ENCODE data around the gene SLC44A4. TPM values are rescaled to one million over a fixed set of nuclear protein-coding genes. Genes with fewer than 3 reads are reported as not detected.

The SLC44A4 gene
- total and polyA plus RNA-seq, 9 of the 15 experiments (the other 6 are each of a cell fraction or from before 2014, with no cell fraction given) = 7.9 to 18.6 (median 11.2) TPM

DNA sequence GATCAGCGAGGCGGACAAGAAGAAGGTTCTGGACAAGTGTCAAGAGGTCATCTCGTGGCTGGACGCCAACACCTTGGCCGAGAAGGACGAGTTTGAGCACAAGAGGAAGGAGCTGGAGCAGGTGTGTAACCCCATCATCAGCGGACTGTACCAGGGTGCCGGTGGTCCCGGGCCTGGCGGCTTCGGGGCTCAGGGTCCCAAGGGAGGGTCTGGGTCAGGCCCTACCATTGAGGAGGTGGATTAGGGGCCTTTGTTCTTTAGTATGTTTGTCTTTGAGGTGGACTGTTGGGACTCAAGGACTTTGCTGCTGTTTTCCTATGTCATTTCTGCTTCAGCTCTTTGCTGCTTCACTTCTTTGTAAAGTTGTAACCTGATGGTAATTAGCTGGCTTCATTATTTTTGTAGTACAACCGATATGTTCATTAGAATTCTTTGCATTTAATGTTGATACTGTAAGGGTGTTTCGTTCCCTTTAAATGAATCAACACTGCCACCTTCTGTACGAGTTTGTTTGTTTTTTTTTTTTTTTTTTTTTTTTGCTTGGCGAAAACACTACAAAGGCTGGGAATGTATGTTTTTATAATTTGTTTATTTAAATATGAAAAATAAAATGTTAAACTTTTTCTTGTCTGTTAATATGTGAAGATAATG is 49.0 kb downstream of the SLC44A4 start (continued):
- TF ChIP-seq, protein P1, sequence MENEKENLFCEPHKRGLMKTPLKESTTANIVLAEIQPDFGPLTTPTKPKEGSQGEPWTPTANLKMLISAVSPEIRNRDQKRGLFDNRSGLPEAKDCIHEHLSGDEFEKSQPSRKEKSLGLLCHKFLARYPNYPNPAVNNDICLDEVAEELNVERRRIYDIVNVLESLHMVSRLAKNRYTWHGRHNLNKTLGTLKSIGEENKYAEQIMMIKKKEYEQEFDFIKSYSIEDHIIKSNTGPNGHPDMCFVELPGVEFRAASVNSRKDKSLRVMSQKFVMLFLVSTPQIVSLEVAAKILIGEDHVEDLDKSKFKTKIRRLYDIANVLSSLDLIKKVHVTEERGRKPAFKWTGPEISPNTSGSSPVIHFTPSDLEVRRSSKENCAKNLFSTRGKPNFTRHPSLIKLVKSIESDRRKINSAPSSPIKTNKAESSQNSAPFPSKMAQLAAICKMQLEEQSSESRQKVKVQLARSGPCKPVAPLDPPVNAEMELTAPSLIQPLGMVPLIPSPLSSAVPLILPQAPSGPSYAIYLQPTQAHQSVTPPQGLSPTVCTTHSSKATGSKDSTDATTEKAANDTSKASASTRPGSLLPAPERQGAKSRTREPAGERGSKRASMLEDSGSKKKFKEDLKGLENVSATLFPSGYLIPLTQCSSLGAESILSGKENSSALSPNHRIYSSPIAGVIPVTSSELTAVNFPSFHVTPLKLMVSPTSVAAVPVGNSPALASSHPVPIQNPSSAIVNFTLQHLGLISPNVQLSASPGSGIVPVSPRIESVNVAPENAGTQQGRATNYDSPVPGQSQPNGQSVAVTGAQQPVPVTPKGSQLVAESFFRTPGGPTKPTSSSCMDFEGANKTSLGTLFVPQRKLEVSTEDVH (IDR thresholded peaks at IDR 0.05; ENCODE audit: low read depth, partially characterized antibody) = no peak
- TF ChIP-seq LARP7 (IDR thresholded peaks at IDR 0.05) (no peak), DACH1 (IDR thresholded peaks at IDR 0.05; ENCODE audit: partially characterized antibody) (no peak), NCOA2 (IDR thresholded peaks at IDR 0.05; ENCODE audit: partially characterized antibody in 2 of 2) (no peak), KLF16 (IDR thresholded peaks at IDR 0.05) (peak; percentile 15; the same call in 1 of the 2 replicates), CHD2 (IDR thresholded peaks at IDR 0.05; ENCODE audit: low read depth, low read length) (no peak), SIN3A (IDR thresholded peaks at IDR 0.05; ENCODE audit: borderline replicate concordance in 2 of 2, control insufficient read depth in 1 of 2, low read depth in 2 of 2, low read length in 2 of 2) (peak; percentile 1 to 71; a peak in 2 of 4 replicates), FOS (IDR thresholded peaks at IDR 0.05; ENCODE audit: extremely low read depth, insufficient read length) (no peak)
- TF ChIP-seq, protein P2, sequence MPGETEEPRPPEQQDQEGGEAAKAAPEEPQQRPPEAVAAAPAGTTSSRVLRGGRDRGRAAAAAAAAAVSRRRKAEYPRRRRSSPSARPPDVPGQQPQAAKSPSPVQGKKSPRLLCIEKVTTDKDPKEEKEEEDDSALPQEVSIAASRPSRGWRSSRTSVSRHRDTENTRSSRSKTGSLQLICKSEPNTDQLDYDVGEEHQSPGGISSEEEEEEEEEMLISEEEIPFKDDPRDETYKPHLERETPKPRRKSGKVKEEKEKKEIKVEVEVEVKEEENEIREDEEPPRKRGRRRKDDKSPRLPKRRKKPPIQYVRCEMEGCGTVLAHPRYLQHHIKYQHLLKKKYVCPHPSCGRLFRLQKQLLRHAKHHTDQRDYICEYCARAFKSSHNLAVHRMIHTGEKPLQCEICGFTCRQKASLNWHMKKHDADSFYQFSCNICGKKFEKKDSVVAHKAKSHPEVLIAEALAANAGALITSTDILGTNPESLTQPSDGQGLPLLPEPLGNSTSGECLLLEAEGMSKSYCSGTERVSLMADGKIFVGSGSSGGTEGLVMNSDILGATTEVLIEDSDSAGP (CRISPR knock-in tag; IDR thresholded peaks at IDR 0.05) = peak; percentile 80
- TF ChIP-seq, protein P3, sequence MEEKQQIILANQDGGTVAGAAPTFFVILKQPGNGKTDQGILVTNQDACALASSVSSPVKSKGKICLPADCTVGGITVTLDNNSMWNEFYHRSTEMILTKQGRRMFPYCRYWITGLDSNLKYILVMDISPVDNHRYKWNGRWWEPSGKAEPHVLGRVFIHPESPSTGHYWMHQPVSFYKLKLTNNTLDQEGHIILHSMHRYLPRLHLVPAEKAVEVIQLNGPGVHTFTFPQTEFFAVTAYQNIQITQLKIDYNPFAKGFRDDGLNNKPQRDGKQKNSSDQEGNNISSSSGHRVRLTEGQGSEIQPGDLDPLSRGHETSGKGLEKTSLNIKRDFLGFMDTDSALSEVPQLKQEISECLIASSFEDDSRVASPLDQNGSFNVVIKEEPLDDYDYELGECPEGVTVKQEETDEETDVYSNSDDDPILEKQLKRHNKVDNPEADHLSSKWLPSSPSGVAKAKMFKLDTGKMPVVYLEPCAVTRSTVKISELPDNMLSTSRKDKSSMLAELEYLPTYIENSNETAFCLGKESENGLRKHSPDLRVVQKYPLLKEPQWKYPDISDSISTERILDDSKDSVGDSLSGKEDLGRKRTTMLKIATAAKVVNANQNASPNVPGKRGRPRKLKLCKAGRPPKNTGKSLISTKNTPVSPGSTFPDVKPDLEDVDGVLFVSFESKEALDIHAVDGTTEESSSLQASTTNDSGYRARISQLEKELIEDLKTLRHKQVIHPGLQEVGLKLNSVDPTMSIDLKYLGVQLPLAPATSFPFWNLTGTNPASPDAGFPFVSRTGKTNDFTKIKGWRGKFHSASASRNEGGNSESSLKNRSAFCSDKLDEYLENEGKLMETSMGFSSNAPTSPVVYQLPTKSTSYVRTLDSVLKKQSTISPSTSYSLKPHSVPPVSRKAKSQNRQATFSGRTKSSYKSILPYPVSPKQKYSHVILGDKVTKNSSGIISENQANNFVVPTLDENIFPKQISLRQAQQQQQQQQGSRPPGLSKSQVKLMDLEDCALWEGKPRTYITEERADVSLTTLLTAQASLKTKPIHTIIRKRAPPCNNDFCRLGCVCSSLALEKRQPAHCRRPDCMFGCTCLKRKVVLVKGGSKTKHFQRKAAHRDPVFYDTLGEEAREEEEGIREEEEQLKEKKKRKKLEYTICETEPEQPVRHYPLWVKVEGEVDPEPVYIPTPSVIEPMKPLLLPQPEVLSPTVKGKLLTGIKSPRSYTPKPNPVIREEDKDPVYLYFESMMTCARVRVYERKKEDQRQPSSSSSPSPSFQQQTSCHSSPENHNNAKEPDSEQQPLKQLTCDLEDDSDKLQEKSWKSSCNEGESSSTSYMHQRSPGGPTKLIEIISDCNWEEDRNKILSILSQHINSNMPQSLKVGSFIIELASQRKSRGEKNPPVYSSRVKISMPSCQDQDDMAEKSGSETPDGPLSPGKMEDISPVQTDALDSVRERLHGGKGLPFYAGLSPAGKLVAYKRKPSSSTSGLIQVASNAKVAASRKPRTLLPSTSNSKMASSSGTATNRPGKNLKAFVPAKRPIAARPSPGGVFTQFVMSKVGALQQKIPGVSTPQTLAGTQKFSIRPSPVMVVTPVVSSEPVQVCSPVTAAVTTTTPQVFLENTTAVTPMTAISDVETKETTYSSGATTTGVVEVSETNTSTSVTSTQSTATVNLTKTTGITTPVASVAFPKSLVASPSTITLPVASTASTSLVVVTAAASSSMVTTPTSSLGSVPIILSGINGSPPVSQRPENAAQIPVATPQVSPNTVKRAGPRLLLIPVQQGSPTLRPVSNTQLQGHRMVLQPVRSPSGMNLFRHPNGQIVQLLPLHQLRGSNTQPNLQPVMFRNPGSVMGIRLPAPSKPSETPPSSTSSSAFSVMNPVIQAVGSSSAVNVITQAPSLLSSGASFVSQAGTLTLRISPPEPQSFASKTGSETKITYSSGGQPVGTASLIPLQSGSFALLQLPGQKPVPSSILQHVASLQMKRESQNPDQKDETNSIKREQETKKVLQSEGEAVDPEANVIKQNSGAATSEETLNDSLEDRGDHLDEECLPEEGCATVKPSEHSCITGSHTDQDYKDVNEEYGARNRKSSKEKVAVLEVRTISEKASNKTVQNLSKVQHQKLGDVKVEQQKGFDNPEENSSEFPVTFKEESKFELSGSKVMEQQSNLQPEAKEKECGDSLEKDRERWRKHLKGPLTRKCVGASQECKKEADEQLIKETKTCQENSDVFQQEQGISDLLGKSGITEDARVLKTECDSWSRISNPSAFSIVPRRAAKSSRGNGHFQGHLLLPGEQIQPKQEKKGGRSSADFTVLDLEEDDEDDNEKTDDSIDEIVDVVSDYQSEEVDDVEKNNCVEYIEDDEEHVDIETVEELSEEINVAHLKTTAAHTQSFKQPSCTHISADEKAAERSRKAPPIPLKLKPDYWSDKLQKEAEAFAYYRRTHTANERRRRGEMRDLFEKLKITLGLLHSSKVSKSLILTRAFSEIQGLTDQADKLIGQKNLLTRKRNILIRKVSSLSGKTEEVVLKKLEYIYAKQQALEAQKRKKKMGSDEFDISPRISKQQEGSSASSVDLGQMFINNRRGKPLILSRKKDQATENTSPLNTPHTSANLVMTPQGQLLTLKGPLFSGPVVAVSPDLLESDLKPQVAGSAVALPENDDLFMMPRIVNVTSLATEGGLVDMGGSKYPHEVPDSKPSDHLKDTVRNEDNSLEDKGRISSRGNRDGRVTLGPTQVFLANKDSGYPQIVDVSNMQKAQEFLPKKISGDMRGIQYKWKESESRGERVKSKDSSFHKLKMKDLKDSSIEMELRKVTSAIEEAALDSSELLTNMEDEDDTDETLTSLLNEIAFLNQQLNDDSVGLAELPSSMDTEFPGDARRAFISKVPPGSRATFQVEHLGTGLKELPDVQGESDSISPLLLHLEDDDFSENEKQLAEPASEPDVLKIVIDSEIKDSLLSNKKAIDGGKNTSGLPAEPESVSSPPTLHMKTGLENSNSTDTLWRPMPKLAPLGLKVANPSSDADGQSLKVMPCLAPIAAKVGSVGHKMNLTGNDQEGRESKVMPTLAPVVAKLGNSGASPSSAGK (IDR thresholded peaks at IDR 0.05) = no peak
- TF ChIP-seq, protein P4, sequence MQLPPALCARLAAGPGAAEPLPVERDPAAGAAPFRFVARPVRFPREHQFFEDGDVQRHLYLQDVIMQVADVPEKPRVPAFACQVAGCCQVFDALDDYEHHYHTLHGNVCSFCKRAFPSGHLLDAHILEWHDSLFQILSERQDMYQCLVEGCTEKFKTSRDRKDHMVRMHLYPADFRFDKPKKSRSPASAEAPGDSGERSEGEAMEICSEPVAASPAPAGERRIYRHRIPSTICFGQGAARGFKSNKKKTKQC (CRISPR knock-in tag; IDR thresholded peaks at IDR 0.05) = no peak
